Uterus (tissue), 4 donors: Measurements from ENCODE around the gene TCTA. TPM values are rescaled to one million over a fixed set of nuclear protein-coding genes. Genes with fewer than 3 reads are reported as not detected.
A peak's percentile ranks its signal among the peaks of the same experiment; 100 is the strongest.
"Not testable (repeated sequence)": the region's sequence is repeated elsewhere in the genome, so short reads cannot be mapped to it uniquely, and the experiment has no call there.

ENCODE experiments used
- DNase-seq, 2 donors: peaks; one replicate each; pipeline ENCODE4 v3.0.0-alpha.2; 2019 to 2020
- H3K27ac ChIP-seq, 2 donors: fragments of 200-600 bp; sonication (generic); 1 replicate in 1 of 2; 2 replicates in 1 of 2; pipeline ENCODE4 v1.5.1; 2016 to 2018
- H3K27me3 ChIP-seq, 2 donors: fragments of 200-600 bp; sonication (generic); one replicate each; pipeline ENCODE4 v1.5.1; 2018 to 2019; ENCODE audit warnings: control low read depth in 1 of 2
- H3K36me3 ChIP-seq, 2 donors: fragments of 200-600 bp; sonication (generic); one replicate each; pipeline ENCODE4 v1.5.1; 2019; ENCODE audit warnings: control low read depth in 1 of 2
- H3K4me1 ChIP-seq, 2 donors: fragments of 200-600 bp; sonication (generic); one replicate each; pipeline ENCODE4 v1.5.1; 2018 to 2019; ENCODE audit warnings: control low read depth in 1 of 2
- H3K4me3 ChIP-seq, 2 donors: fragments of 200-600 bp; sonication (generic); 1 replicate in 1 of 2; 2 replicates in 1 of 2; pipeline ENCODE4 v1.5.1; 2018 to 2019; ENCODE audit warnings: mild to moderate bottlenecking in 1 of 2
- H3K9me3 ChIP-seq, 2 donors: fragments of 200-600 bp; sonication (generic); one replicate each; pipeline ENCODE4 v1.5.1; 2019; ENCODE audit warnings: control low read depth in 1 of 2
- CTCF ChIP-seq, 4 experiments: fragments of 200-600 bp in 2 of 4; fragments of 450-650 bp in 2 of 4; sonication (generic) in 2 of 4; IDR thresholded peaks; one replicate each; pipeline ENCODE4 v1.5.1; 2016 to 2019; ENCODE audit warnings: antibody characterized with exemption in 4 of 4, mild to moderate bottlenecking in 2 of 4, moderate library complexity in 1 of 4
- POLR2A ChIP-seq, 2 donors: fragments of 450-650 bp; IDR thresholded peaks; one replicate each; pipeline ENCODE4 v1.6.1; 2016; ENCODE audit warnings: antibody characterized with exemption in 2 of 2, mild to moderate bottlenecking in 1 of 2, moderate library complexity in 1 of 2
- intact Hi-C: fragments of 100-400 bp; cut with DNase I; formaldehyde crosslinking; loops from one replicate; pipeline ENCODE4 v1.15.1; 2023; ENCODE audit warnings: low total_unique reads
- total RNA-seq, 4 donors: library from RNA; depleted of rRNA in 3 of 4; stranded (reverse); fragments of >200 nt in 3 of 4; gene quantifications; one replicate each; pipeline versions ENCODE4 v1.1.0 to v1.2.4, GENCODE V29; 2014 to 2023
- donor health status: DM: yes; HTN: yes; CAD: no.

The TCTA gene
- total RNA-seq, 4 donors from 2014 or later, result 2.1 to 26.0 (median 18.7) TPM

DNA sequence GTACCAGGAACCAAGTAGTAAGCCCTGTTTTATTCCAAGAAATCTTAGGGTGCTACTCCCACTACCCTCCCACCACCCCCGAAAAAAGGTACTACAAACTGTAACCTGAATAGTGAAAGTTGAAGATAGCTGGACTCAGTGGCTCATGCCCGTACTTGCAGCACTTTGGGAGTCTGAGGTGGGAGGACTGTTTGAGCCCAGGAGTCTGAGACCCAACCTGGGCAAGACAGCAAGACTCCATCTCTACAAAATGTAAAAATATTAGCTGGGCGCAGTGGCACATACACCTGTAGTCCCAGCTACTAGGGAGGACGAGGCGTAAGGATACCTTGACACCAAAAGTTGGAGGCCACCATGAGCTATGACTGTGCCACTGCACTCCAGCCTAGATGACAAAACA, 8.3 kb upstream of the TCTA start:
- H3K27me3 ChIP-seq, result no peaks in the 10 kb centered on the region
- H3K4me1 ChIP-seq, result peaks cover 0 to 7% of the 10 kb centered on the region in 2 donors
- DNase-seq, result no peak
- H3K4me3 ChIP-seq, result no peak overlapping the region
- no peak overlapping the region for H3K27ac ChIP-seq
- intact Hi-C loops, result no loop called here
- no peak for TF ChIP-seq CTCF (IDR thresholded peaks at IDR 0.05)
- TF ChIP-seq POLR2A (IDR thresholded peaks at IDR 0.05), result no peak
- H3K9me3 ChIP-seq, result no peaks in the 10 kb centered on the region
- no peaks in the 10 kb centered on the region for H3K36me3 ChIP-seq

DNA sequence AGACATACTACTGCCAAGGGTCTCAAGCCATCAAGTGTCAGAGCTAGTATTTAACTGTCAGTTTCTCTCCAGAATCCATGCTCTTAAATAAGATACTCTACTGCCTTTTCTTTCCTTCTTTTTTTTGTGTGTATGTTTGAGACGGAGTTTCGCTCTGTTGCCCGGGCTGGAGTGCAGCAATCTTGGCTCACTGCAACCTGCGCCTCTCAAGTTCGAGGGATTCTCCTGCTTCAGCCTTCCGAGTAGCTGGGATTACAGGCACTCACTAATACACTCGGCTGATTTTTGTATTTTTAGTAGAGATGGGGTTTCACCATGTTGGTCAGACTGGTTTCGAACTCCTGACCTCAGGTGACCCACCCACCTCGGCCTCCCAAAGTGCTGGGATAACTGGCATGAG, 6.7 kb upstream of the TCTA start:
- H3K4me1 ChIP-seq, H3K9me3 ChIP-seq, DNase-seq, H3K27me3 ChIP-seq, H3K4me3 ChIP-seq, H3K36me3 ChIP-seq, intact Hi-C loops: not testable (repeated sequence)
- H3K27ac ChIP-seq, result peak overlapping the region; percentile 33 to 38

- intact Hi-C loops, result no loop called here
- no peaks in the 10 kb centered on the region for H3K36me3 ChIP-seq
- no peak overlapping the region for H3K4me3 ChIP-seq
- no peaks in the 10 kb centered on the region for H3K9me3 ChIP-seq
- H3K27me3 ChIP-seq, result no peaks in the 10 kb centered on the region
- H3K27ac ChIP-seq, result peak overlapping the region; percentile 11 to 50
- no peak for DNase-seq
- peaks cover 0 to 7% of the 10 kb centered on the region in 2 donors for H3K4me1 ChIP-seq
- TF ChIP-seq POLR2A (IDR thresholded peaks at IDR 0.05), result no peak
- no peak for TF ChIP-seq CTCF (IDR thresholded peaks at IDR 0.05)
These were observed 5.4 kb upstream of the TCTA start for GRCh38 chr3:49406571-49407565.

- Histone ChIP-seq H3K27me3 (no peaks in the 10 kb centered on the region), H3K9me3 (no peaks in the 10 kb centered on the region), H3K36me3 (no peaks in the 10 kb centered on the region), H3K27ac (peak overlapping the region; percentile 97 to 98), H3K4me1 (peaks cover 7 to 13% of the 10 kb centered on the region in 2 donors), H3K4me3 (peak overlapping the region; percentile 47 to 87)
- no peak for DNase-seq
- TF ChIP-seq POLR2A (IDR thresholded peaks at IDR 0.05), result no peak
- TF ChIP-seq CTCF (IDR thresholded peaks at IDR 0.05), result no peak
- intact Hi-C loops, result loop anchor here (5.0 kb wide), 1 partner anchor 53 kb away; the partner anchor contains the start of gene GPX1
These were observed 2.0 kb upstream of the TCTA start for GRCh38 chr3:49410066-49410845.

DNA sequence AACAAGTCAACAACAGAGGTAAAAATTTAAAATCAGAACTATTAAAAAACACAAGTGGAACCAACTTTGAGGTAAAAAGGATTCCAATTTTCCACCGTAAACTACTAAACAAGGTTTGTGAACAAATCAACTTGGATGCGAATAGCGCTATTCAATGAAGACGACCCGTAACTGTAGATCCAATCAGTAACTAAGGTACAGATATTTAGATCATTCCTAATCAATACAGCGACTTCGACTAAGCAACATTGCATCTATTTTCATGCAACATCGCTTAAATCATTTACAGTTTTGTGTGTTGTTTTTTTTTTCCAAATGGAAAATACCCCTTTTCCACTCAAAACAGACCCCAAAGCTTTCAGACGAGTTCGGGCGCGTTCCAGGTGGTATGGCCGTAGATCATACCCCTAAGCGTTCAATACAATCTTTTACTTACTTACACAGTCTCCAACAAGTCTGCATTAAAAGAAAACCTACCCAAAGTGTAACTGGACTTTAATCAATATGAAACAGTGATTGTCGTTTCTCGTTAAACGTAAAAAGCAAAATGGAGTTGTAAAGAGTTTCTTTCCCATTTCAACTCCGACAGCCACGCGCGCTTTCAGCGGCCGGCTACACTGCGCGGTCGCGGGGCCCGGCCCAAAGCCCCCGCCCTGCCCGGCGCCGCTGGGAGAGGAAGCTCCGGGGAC, 1.2 kb upstream of the TCTA start:
- H3K27ac ChIP-seq, result peak overlapping the region; percentile 97 to 98
- H3K4me3 ChIP-seq, result peak overlapping the region; percentile 47 to 87
- no peaks in the 10 kb centered on the region for H3K9me3 ChIP-seq
- H3K4me1 ChIP-seq, result peaks cover 1 to 13% of the 10 kb centered on the region in 2 donors
- no peaks in the 10 kb centered on the region for H3K27me3 ChIP-seq
- DNase-seq, result no peak
- TF ChIP-seq CTCF (IDR thresholded peaks at IDR 0.05), result no peak
- TF ChIP-seq POLR2A (IDR thresholded peaks at IDR 0.05), result no peak
- H3K36me3 ChIP-seq, result no peaks in the 10 kb centered on the region
- intact Hi-C loops, result loop anchor here (5.0 kb wide), 1 partner anchor 54 kb away; the partner anchor contains the start of gene GPX1
